Vagina (tissue), 2 donors: ENCODE data around the gene COX14.

Source experiments
- POLR2A ChIP-seq, 2 donors: fragments of 450-650 bp; IDR thresholded peaks; one replicate each; pipeline ENCODE4 v1.6.1; 2017; ENCODE audit warnings: antibody characterized with exemption in 2 of 2, mild to moderate bottlenecking in 2 of 2, moderate library complexity in 2 of 2
- TF ChIP-seq, protein P1 (sequence below), 3 experiments: fragments of 450-650 bp in 2 of 3; fragments of 200-600 bp in 1 of 3; sonication (generic) in 1 of 3; IDR thresholded peaks; one replicate each; pipeline ENCODE4 v1.5.1; 2017 to 2019; ENCODE audit warnings: antibody characterized with exemption in 3 of 3, mild to moderate bottlenecking in 2 of 3, moderate library complexity in 2 of 3

GRCh38 chr12:50156641-50157040 lies 44.6 kb downstream of the COX14 start:
- TF ChIP-seq, protein P1, sequence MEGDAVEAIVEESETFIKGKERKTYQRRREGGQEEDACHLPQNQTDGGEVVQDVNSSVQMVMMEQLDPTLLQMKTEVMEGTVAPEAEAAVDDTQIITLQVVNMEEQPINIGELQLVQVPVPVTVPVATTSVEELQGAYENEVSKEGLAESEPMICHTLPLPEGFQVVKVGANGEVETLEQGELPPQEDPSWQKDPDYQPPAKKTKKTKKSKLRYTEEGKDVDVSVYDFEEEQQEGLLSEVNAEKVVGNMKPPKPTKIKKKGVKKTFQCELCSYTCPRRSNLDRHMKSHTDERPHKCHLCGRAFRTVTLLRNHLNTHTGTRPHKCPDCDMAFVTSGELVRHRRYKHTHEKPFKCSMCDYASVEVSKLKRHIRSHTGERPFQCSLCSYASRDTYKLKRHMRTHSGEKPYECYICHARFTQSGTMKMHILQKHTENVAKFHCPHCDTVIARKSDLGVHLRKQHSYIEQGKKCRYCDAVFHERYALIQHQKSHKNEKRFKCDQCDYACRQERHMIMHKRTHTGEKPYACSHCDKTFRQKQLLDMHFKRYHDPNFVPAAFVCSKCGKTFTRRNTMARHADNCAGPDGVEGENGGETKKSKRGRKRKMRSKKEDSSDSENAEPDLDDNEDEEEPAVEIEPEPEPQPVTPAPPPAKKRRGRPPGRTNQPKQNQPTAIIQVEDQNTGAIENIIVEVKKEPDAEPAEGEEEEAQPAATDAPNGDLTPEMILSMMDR (IDR thresholded peaks at IDR 0.05) = no peak
- TF ChIP-seq POLR2A (IDR thresholded peaks at IDR 0.05) = no peak
